ENCODE measurements around the gene CHST2.

DNA sequence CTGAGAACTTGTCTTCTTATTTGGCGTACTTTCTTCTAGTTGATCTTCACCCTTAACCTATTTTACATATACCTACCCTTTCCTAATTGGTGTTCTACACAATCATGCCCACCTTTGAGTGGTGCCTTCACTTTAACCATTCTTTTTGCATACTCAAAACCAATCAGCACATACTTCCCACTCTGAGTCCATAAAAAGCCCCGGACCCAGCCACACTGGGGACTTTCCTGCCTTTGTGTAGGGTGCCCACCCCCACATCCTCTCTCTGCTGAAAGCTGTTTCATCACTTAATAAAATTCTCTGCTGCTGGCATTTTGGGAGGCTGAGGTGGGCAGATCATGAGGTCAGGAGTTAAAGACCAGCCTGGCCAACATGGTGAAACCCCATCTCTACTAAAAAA lies 15.9 kb upstream of the CHST2 start:
- TF ChIP-seq, protein P1, sequence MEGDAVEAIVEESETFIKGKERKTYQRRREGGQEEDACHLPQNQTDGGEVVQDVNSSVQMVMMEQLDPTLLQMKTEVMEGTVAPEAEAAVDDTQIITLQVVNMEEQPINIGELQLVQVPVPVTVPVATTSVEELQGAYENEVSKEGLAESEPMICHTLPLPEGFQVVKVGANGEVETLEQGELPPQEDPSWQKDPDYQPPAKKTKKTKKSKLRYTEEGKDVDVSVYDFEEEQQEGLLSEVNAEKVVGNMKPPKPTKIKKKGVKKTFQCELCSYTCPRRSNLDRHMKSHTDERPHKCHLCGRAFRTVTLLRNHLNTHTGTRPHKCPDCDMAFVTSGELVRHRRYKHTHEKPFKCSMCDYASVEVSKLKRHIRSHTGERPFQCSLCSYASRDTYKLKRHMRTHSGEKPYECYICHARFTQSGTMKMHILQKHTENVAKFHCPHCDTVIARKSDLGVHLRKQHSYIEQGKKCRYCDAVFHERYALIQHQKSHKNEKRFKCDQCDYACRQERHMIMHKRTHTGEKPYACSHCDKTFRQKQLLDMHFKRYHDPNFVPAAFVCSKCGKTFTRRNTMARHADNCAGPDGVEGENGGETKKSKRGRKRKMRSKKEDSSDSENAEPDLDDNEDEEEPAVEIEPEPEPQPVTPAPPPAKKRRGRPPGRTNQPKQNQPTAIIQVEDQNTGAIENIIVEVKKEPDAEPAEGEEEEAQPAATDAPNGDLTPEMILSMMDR (IDR thresholded peaks at IDR 0.05) = no peak
- TF ChIP-seq POLR2A (IDR thresholded peaks at IDR 0.05) = no peak
